H1 (cell line): Measurements from ENCODE around the gene ETV7. TPM values are rescaled to one million over a fixed set of nuclear protein-coding genes. Genes with fewer than 3 reads are reported as not detected.

Experiments
- CTCF ChIA-PET: fragments of 300-600 bp; sonication (Branson Sonifier 250); formaldehyde crosslinking; loops from one replicate; lab custom pipeline; 2021; ENCODE audit not compliant: partially characterized antibody; lab: Charles Lee
- POLR2A ChIA-PET: fragments of 300-600 bp; sonication (Branson Sonifier 250); formaldehyde crosslinking; loops from one replicate; lab custom pipeline; 2021; ENCODE audit warnings: inconsistent platforms; ENCODE audit not compliant: partially characterized antibody; lab: Charles Lee
- DNase-seq, 2 experiments: peaks; one replicate each; pipeline versions ENCODE4 v3.0.0 to v3.0.0-alpha.2; 2010 to 2022; ENCODE audit warnings: low spot score in 2 of 2, low read depth in 1 of 2, mixed read lengths in 1 of 2
- FAIRE-seq: peaks from 2 replicates; lab custom pipeline; 2011; peaks lifted over from hg19 to GRCh38; lab: Jason Lieb, UNC
- H2AFZ ChIP-seq: 2 replicates; pipeline ENCODE4 v1.8.1; 2012; ENCODE audit warnings: low read length, inconsistent platforms
- H2AK5ac ChIP-seq: 2 replicates; pipeline ENCODE4 v1.6.1; 2013; ENCODE audit warnings: low read depth, low read length
- H2BK120ac ChIP-seq: replicated peaks from 2 replicates; pipeline ENCODE3; 2013; ENCODE audit warnings: low read depth, low read length, inconsistent platforms
- H2BK12ac ChIP-seq: 2 replicates; pipeline ENCODE4 v1.6.1; 2013; ENCODE audit warnings: low read depth, low read length
- H2BK15ac ChIP-seq: 2 replicates; pipeline ENCODE4 v1.6.1; 2013; ENCODE audit warnings: low read length
- H2BK20ac ChIP-seq: 2 replicates; pipeline ENCODE4 v1.6.1; 2013; ENCODE audit warnings: low read length
- H2BK5ac ChIP-seq: 2 replicates; pipeline ENCODE4 v1.6.1; 2013; ENCODE audit warnings: low read depth, low read length
- H3K14ac ChIP-seq: 2 replicates; pipeline ENCODE4 v1.6.1; 2013; ENCODE audit warnings: inconsistent platforms; ENCODE audit not compliant: insufficient read length
- H3K18ac ChIP-seq: 2 replicates; pipeline ENCODE4 v1.6.1; 2013; ENCODE audit warnings: low read length; ENCODE audit errors: extremely low read depth
- H3K23ac ChIP-seq: 2 replicates; pipeline ENCODE4 v1.6.1; 2013; ENCODE audit warnings: inconsistent platforms; ENCODE audit not compliant: insufficient read length
- H3K23me2 ChIP-seq: 2 replicates; pipeline ENCODE4 v1.6.1; 2013; ENCODE audit warnings: low read depth, low read length
- H3K27ac ChIP-seq: 2 replicates; pipeline ENCODE4 v1.6.1; 2011; ENCODE audit warnings: low read depth, low read length, inconsistent platforms
- H3K27me3 ChIP-seq, 4 experiments: replicated peaks in 1 of 4; 1 replicate in 1 of 4; 2 replicates in 3 of 4; pipeline versions ENCODE4 v1.6.1 to v1.8.1; 2011 to 2013; ENCODE audit warnings: low read length in 3 of 4, mild to moderate bottlenecking in 3 of 4, inconsistent platforms in 2 of 4, mixed read lengths in 2 of 4, moderate library complexity in 1 of 4; ENCODE audit not compliant: control insufficient read depth in 3 of 4, insufficient read depth in 3 of 4; ENCODE audit errors: extremely low read depth in 1 of 4
- H3K36me3 ChIP-seq, 4 experiments: 2 replicates each; pipeline versions ENCODE4 v1.6.1 to v1.8.1; 2011 to 2013; ENCODE audit warnings: mild to moderate bottlenecking in 4 of 4, low read length in 3 of 4, moderate library complexity in 2 of 4, control low read depth in 1 of 4, inconsistent platforms in 1 of 4; ENCODE audit not compliant: insufficient read depth in 4 of 4, control insufficient read depth in 2 of 4
- H3K4ac ChIP-seq: replicated peaks from 2 replicates; pipeline ENCODE3; 2013; ENCODE audit warnings: low read length, low read depth, mixed read lengths, inconsistent platforms; ENCODE audit not compliant: insufficient read length
- H3K4me1 ChIP-seq, 4 experiments: replicated peaks in 1 of 4; 1 replicate in 1 of 4; 2 replicates in 3 of 4; pipeline versions ENCODE4 v1.6.1 to v1.8.1; 2011 to 2013; ENCODE audit warnings: low read length in 3 of 4, inconsistent platforms in 2 of 4, mixed read lengths in 1 of 4; ENCODE audit not compliant: insufficient read depth in 4 of 4, control insufficient read depth in 3 of 4
- H3K4me2 ChIP-seq, 2 experiments: 2 replicates each; pipeline versions ENCODE4 v1.6.1 to v1.8.1; 2011 to 2013; ENCODE audit warnings: low read depth in 2 of 2, low read length in 2 of 2, control low read depth in 1 of 2, inconsistent platforms in 1 of 2, mild to moderate bottlenecking in 1 of 2; ENCODE audit not compliant: insufficient read depth in 1 of 2
- H3K4me3 ChIP-seq, 4 experiments: fragments of 200-600, 300-600 bp in 1 of 4; sonication (generic), shearing (Covaris generic), sonication (Bioruptor Twin) in 1 of 4; 2 replicates each; pipeline versions ENCODE4 v1.5.1 to v1.8.1; 2011 to 2016; ENCODE audit warnings: low read length in 4 of 4, low read depth in 3 of 4, control low read depth in 2 of 4, inconsistent platforms in 2 of 4, mild to moderate bottlenecking in 2 of 4, mixed read lengths in 1 of 4, moderate library complexity in 1 of 4; ENCODE audit not compliant: insufficient read depth in 2 of 4; ENCODE audit errors: extremely low read depth in 1 of 4
- H3K56ac ChIP-seq: replicated peaks from 2 replicates; pipeline ENCODE3; 2013; ENCODE audit warnings: low read depth, mild to moderate bottlenecking, mixed read lengths, low read length, inconsistent platforms; ENCODE audit not compliant: insufficient read length
- H3K79me1 ChIP-seq: 2 replicates; pipeline ENCODE4 v1.6.1; 2013; ENCODE audit warnings: low read depth, low read length, control low read depth
- H3K79me2 ChIP-seq, 2 experiments: 2 replicates each; pipeline versions ENCODE4 v1.6.1 to v1.8.1; 2012 to 2013; ENCODE audit warnings: low read length in 2 of 2, mild to moderate bottlenecking in 2 of 2, inconsistent platforms in 1 of 2; ENCODE audit not compliant: insufficient read depth in 2 of 2, control insufficient read depth in 1 of 2
- H3K9ac ChIP-seq, 4 experiments: replicated peaks in 1 of 4; 1 replicate in 1 of 4; 2 replicates in 3 of 4; pipeline versions ENCODE4 v1.6.1 to v1.8.1; 2011 to 2013; ENCODE audit warnings: low read depth in 3 of 4, low read length in 3 of 4, control low read depth in 2 of 4, mild to moderate bottlenecking in 2 of 4, moderate library complexity in 2 of 4, inconsistent platforms in 1 of 4; ENCODE audit errors: extremely low read depth in 1 of 4
- H3K9me3 ChIP-seq, 2 experiments: 2 replicates each; pipeline versions ENCODE4 v1.6.1 to v1.8.1; 2012 to 2013; ENCODE audit warnings: mild to moderate bottlenecking in 2 of 2, moderate library complexity in 2 of 2, control low read depth in 1 of 2, inconsistent platforms in 1 of 2, low read depth in 1 of 2, low read length in 1 of 2, mixed read lengths in 1 of 2; ENCODE audit not compliant: insufficient read depth in 2 of 2
- H4K20me1 ChIP-seq, 2 experiments: replicated peaks in 1 of 2; 2 replicates each; pipeline versions ENCODE3 to v1.8.1; 2011 to 2013; ENCODE audit warnings: inconsistent platforms in 2 of 2, low read length in 2 of 2, mild to moderate bottlenecking in 1 of 2; ENCODE audit not compliant: insufficient read depth in 2 of 2, control insufficient read depth in 1 of 2
- H4K5ac ChIP-seq: 2 replicates; pipeline ENCODE4 v1.6.1; 2013; ENCODE audit warnings: low read length, low read depth, mixed read lengths, inconsistent platforms; ENCODE audit not compliant: insufficient read length
- H4K8ac ChIP-seq: 2 replicates; pipeline ENCODE4 v1.8.0; 2013; ENCODE audit warnings: mild to moderate bottlenecking, moderate library complexity, low read length, inconsistent platforms; ENCODE audit not compliant: insufficient read depth; ENCODE audit errors: extremely low read depth
- H4K91ac ChIP-seq: replicated peaks from 2 replicates; pipeline ENCODE3; 2013; ENCODE audit warnings: low read length, mixed read lengths, inconsistent platforms; ENCODE audit not compliant: insufficient read length
- FOSL1 ChIP-seq: IDR thresholded peaks from 2 replicates; pipeline ENCODE4 v1.6.1; 2011; ENCODE audit warnings: mild to moderate bottlenecking, low read depth, low read length, moderate library complexity; ENCODE audit not compliant: insufficient read depth
- KDM1A ChIP-seq: fragments of 200-600, 300-600 bp; sonication (generic); IDR thresholded peaks from 2 replicates; pipeline ENCODE4 v1.7.1; 2016; ENCODE audit warnings: mild to moderate bottlenecking, low read length, borderline replicate concordance
- KDM5A ChIP-seq: fragments of 200-600 bp; IDR thresholded peaks from 2 replicates; pipeline ENCODE4 v1.7.1; 2012; ENCODE audit warnings: mild to moderate bottlenecking, low read length, inconsistent platforms, mixed read lengths
- RNF2 ChIP-seq: fragments of 200-900, 300-1000 bp; sonication (generic); IDR thresholded peaks from 2 replicates; pipeline ENCODE4 v1.7.1; 2016; ENCODE audit warnings: borderline replicate concordance, low read depth, mild to moderate bottlenecking, antibody characterized with exemption, low read length; ENCODE audit not compliant: poor library complexity, severe bottlenecking; ENCODE audit errors: missing control alignments
- SIN3A ChIP-seq, 2 experiments: IDR thresholded peaks in 1 of 2; conservative IDR thresholded peaks in 1 of 2; 2 replicates each; pipeline ENCODE4 v1.6.1; 2011 to 2012; ENCODE audit warnings: low read length in 2 of 2, improper control_type of control experiment in 1 of 2, low read depth in 1 of 2, mild to moderate bottlenecking in 1 of 2
- SIRT6 ChIP-seq: IDR thresholded peaks from one replicate; pipeline ENCODE4 v1.7.1; 2012; ENCODE audit warnings: low read length, inconsistent platforms
- SP4 ChIP-seq: IDR thresholded peaks from 2 replicates; pipeline ENCODE4 v1.6.1; 2012; ENCODE audit warnings: low read length, inconsistent platforms
- WGBS, 2 experiments: shearing (Covaris generic) in 1 of 2; methylation state at CpG; one replicate each; pipeline versions ENCODE4 v1.1.6 to v1.1.7; 2013 to 2015; ENCODE audit warnings: low lambda C conversion rate in 2 of 2, mixed read lengths in 2 of 2, inconsistent platforms in 1 of 2, low coverage in 1 of 2, missing lambda C conversion rate in 1 of 2; ENCODE audit not compliant: insufficient replicate concordance in 2 of 2, insufficient coverage in 1 of 2, insufficient read length in 1 of 2; ENCODE audit errors: extremely low coverage in 1 of 2, missing lambda C conversion rate in 1 of 2; 5-methylcytosine and 5-hydroxymethylcytosine counted together
- polyA plus RNA-seq, 7 experiments: library from polyadenylated mRNA; depleted of rRNA in 3 of 7; stranded (reverse) in 5 of 7; unstranded in 2 of 7; fragments of >200 nt in 5 of 7; fragments of 200-250 nt in 2 of 7; gene quantifications; 1 replicate in 5 of 7; 2 replicates in 1 of 7; 4 replicates in 1 of 7; pipeline versions ENCODE4 v1.2.1 to v1.2.3, GENCODE V29; 2011 to 2013; ENCODE audit warnings: missing spikeins in 2 of 7, mixed read lengths in 2 of 7
- total RNA-seq: library from RNA; stranded (reverse); fragmentation: NEBNext Ultra II Directional; extraction: Animal tissue kit (Norgen Biotek cat#: 25700); gene quantifications from 2 replicates; pipeline ENCODE4 v1.2.1, GENCODE V29; 2021

Gene ETV7
- total and polyA plus RNA-seq, 2 of the 8 experiments (the other 6 are each of a cell fraction or from before 2014, with no cell fraction given) = 0.54 to 2.4 TPM

- H4K8ac ChIP-seq = no peak overlapping the region
- no peak overlapping the region for H2BK12ac ChIP-seq
- H3K14ac ChIP-seq = no peak overlapping the region
- 88% methylated on average over 4 of the region's 4 CpGs; no CpG with 5 or more reads in 1 of the 2 experiments for WGBS, 2 experiments
- TF ChIP-seq KDM1A (no peak), KDM5A (no peak), FOSL1 (no peak), SIN3A (conservative IDR thresholded peaks at IDR 0.05 in 1 of 2, IDR thresholded peaks at IDR 0.05 in 1 of 2; ENCODE audit: low read depth in 1 of 2, low read length in 2 of 2) (no peak), SIRT6 (no peak), SP4 (no peak), RNF2 (no peak)
- no peak for DNase-seq
- no peak overlapping the region for H2BK5ac ChIP-seq
- no peaks in the 10 kb centered on the region for H3K9me3 ChIP-seq
- no peak for FAIRE-seq
- H3K23ac ChIP-seq = no peak overlapping the region
- H3K36me3 ChIP-seq = no peaks in the 10 kb centered on the region
- H2BK15ac ChIP-seq = no peak overlapping the region
- no peak overlapping the region for H3K9ac ChIP-seq
- POLR2A ChIA-PET = interaction anchor here (1.2 kb wide), 1 partner anchor 28 kb away, joined by 4 read pairs; no protein-coding TSS in a partner anchor
- H3K18ac ChIP-seq = no peak overlapping the region
- H3K27me3 ChIP-seq = no peaks in the 10 kb centered on the region; a peak in 1 of 7 replicates
- H4K20me1 ChIP-seq = peaks cover 0 to 2% of the 10 kb centered on the region in 2 experiments
- H2AFZ ChIP-seq = no peak overlapping the region
- H3K27ac ChIP-seq = no peak overlapping the region
- no peak overlapping the region for H4K91ac ChIP-seq
- no peaks in the 10 kb centered on the region for H3K23me2 ChIP-seq
- no peak overlapping the region for H4K5ac ChIP-seq
- no peaks in the 10 kb centered on the region for H3K79me2 ChIP-seq
- H3K4me2 ChIP-seq = no peak overlapping the region
- H2AK5ac ChIP-seq = no peak overlapping the region
- CTCF ChIA-PET = interaction anchor here (0.6 to 4.2 kb wide), 5 partner anchors 16 to 705 kb away, joined by 3 to 14 read pairs (median 6); no protein-coding TSS in a partner anchor
- no peak overlapping the region for H3K4ac ChIP-seq
- no peak overlapping the region for H3K56ac ChIP-seq
- H3K4me3 ChIP-seq = no peak overlapping the region
- H2BK20ac ChIP-seq = no peak overlapping the region
- H3K79me1 ChIP-seq = no peaks in the 10 kb centered on the region
- no peak overlapping the region for H2BK120ac ChIP-seq
- H3K4me1 ChIP-seq = peaks cover 0 to 10% (median 3%) of the 10 kb centered on the region in 4 experiments; a peak in 4 of 7 replicates
These were observed 62.8 kb downstream of the ETV7 start for GRCh38 chr6:36324715-36325114.
